ENCODE results near the gene TBX1. TPM values are rescaled to one million over a fixed set of nuclear protein-coding genes. Genes with fewer than 3 reads are reported as not detected.

The TBX1 gene
- polyA plus RNA-seq, 1 experiment: not detected

DNA sequence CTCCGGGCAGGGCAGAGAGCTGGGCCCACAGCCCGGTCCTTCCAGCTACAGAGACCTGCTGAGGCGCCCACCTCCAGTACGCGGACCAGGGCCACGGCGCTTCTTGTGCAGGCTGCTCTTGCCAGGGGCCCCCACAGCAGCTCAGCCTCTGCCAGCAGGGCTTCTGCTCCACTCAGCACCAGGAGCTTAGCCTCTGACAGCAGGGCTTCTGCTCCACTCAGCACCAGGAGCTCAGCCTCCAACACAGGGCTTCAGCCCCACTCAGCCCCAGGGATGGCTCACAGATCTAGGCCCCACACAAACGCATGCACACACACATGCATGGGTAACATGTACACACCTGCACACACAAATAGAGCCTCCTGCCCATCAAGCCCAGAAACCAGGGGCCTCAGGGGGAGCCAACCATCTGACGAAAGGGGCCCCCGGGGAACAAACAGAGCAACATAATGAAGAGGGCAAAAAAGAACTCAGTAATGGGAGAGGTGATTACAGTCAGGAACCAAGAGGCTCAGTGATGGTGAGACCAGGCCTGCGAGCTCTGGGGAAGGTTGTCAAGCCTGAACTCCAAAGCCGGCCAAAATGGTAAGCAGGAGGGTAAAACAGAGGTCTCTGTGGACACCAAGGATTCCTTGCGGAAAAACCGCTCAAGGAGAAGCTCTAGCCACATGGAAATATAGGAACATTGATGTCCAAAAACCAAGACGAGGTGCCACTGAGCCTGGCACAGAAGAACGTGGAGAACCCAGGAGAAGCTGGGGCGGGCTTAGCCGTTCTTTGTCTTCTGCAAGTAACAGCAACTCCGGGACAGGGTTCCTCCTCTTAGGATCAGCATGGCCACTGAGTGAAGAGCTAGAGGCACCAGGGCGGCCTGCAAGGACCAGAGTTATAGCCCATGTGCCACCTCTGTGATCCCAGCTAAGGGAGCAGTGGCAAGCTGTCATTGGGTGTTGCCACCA lies 47.6 kb downstream of the TBX1 start:
- Histone ChIP-seq H3K27me3 (ENCODE audit: control insufficient read depth, insufficient read depth, low read length) (no peaks in the 10 kb centered on the region), H3K4me3 (ENCODE audit: low read depth, low read length) (no peak overlapping the region), H3K36me3 (ENCODE audit: control insufficient read depth, insufficient read depth, low read length) (no peaks in the 10 kb centered on the region; the same call in 1 of the 2 replicates)
- no peak for TF ChIP-seq CTCF (IDR thresholded peaks at IDR 0.05; ENCODE audit: insufficient read depth, low read depth, low read length)
- no peak for DNase-seq (ENCODE audit: low read depth)
- CTCF ChIA-PET: interaction anchor here (0.8 to 1.5 kb wide), 4 partner anchors 9 to 102 kb away, joined by 3 to 5 read pairs (median 3); no protein-coding TSS in a partner anchor
- POLR2A ChIA-PET: no interaction called here

GRCh38 chr22:19808873-19809478 lies 48.4 kb downstream of the TBX1 start:
- TF ChIP-seq CTCF (IDR thresholded peaks at IDR 0.05; ENCODE audit: insufficient read depth, low read depth, low read length): no peak
- H3K36me3 ChIP-seq (ENCODE audit: control insufficient read depth, insufficient read depth, low read length): no peaks in the 10 kb centered on the region; the same call in 1 of the 2 replicates
- ChIA-PET CTCF (interaction anchor here (3.2 kb wide), 1 partner anchor 9 kb away, joined by 13 read pairs; no protein-coding TSS in a partner anchor), POLR2A (no interaction called here)
- H3K4me3 ChIP-seq (ENCODE audit: low read depth, low read length): no peak overlapping the region
- DNase-seq (ENCODE audit: low read depth): no peak
- no peaks in the 10 kb centered on the region for H3K27me3 ChIP-seq (ENCODE audit: control insufficient read depth, insufficient read depth, low read length)

DNA sequence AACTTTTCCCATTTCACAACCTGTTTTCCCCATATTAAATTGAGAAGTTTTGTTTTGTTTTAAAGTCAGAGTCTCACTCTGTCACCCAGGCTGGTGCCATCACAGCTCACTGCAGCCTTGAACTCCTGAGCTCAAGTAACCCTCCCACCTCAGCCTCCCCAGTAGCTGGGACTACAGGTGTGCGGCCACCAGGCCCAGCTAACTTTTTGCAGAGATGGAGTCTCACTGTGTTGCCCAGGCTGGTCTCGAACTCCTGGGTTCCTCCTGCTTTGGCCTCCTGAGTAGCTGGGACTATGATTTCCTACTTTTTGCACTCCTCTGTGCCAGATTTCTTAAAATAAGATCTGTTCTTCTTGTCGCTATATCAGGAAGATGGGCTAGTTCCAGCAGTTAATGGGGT lies 49.2 kb downstream of the TBX1 start:
- ChIA-PET POLR2A (no interaction called here), CTCF (interaction anchor here (3.2 kb wide), 1 partner anchor 10 kb away, joined by 13 read pairs; no protein-coding TSS in a partner anchor)
- TF ChIP-seq CTCF (IDR thresholded peaks at IDR 0.05; ENCODE audit: insufficient read depth, low read depth, low read length): no peak
- DNase-seq (ENCODE audit: low read depth): no peak
- no peaks in the 10 kb centered on the region; the same call in 1 of the 2 replicates for H3K36me3 ChIP-seq (ENCODE audit: control insufficient read depth, insufficient read depth, low read length)
- H3K27me3 ChIP-seq (ENCODE audit: control insufficient read depth, insufficient read depth, low read length): no peaks in the 10 kb centered on the region
- no peak overlapping the region for H3K4me3 ChIP-seq (ENCODE audit: low read depth, low read length)

DNA sequence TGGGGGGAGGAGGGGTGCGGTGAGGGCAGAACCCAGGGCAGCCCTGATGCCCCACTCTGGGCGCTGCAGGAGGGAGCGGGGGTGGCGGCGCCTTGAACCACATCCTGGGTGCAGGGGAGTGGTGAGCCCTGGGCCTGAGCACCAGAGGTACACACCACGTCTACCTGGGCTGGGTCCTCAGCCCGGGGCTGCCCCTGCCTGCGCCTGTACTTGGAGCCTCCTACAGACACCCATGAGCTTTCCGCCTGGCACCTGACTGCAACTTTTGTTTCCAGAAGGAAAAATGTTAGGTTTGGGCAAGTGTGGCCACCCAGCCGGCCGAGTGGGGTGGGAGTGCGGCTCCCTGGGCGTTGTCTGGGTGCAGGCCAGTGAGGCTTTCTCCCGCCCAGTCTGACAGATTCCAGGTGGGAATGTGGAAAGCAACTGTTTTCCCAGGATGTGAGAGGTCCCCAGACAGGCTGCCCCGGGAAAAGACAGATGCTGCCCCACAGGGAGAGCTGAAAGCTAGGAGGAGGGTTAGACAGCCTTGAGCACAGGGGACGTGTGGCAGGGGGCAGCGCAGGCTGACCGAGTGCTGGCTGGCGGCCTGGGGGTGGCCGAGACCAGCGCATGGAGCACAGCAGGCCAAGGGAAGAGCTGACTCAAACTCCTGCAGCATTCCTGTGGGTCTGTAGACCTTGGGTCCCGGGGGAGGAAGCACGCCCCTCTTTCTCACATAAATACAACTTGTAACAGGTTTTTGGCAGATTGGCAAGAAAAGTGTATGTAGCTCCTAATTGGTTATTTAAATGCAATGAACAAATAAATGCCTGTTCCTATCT lies 50.0 kb downstream of the TBX1 start:
- POLR2A ChIA-PET: interaction anchor here (0.9 kb wide), 1 partner anchor 21 kb away, joined by 3 read pairs; no protein-coding TSS in a partner anchor
- no peak for TF ChIP-seq CTCF (IDR thresholded peaks at IDR 0.05; ENCODE audit: insufficient read depth, low read depth, low read length)
- DNase-seq (ENCODE audit: low read depth): no peak
- H3K4me3 ChIP-seq (ENCODE audit: low read depth, low read length): no peak overlapping the region
- CTCF ChIA-PET: interaction anchor here (0.7 to 3.2 kb wide), 2 partner anchors 10 to 38 kb away, joined by 3 to 13 read pairs; no protein-coding TSS in a partner anchor
- no peaks in the 10 kb centered on the region for H3K27me3 ChIP-seq (ENCODE audit: control insufficient read depth, insufficient read depth, low read length)
- no peaks in the 10 kb centered on the region for H3K36me3 ChIP-seq (ENCODE audit: control insufficient read depth, insufficient read depth, low read length)

Data from BJ (cell line).